K562 (cell line): ENCODE results near the gene UNC5B. TPM values are rescaled to one million over a fixed set of nuclear protein-coding genes. Genes with fewer than 3 reads are reported as not detected.

Experiments
- DMBX1 ChIP-seq: fragments of 250-450 bp; sonication (Bioruptor Pico); IDR thresholded peaks from 2 replicates; pipeline ENCODE4 v1.8.0; 2022; ENCODE audit warnings: inconsistent platforms, mild to moderate bottlenecking, moderate library complexity, borderline replicate concordance
- EHMT2 ChIP-seq: fragments of 450-650 bp; IDR thresholded peaks from 2 replicates; pipeline ENCODE4 v1.6.1; 2018; ENCODE audit warnings: antibody characterized with exemption
- ELF2 ChIP-seq: fragments of 250-450 bp; sonication (Bioruptor Pico); IDR thresholded peaks from 2 replicates; pipeline ENCODE4 v1.5.0; 2021; ENCODE audit warnings: mild to moderate bottlenecking
- FOXA3 ChIP-seq, 2 experiments: fragments of 450-650 bp in 1 of 2; sonication (generic) in 1 of 2; formaldehyde crosslinking; IDR thresholded peaks in 1 of 2; conservative IDR thresholded peaks in 1 of 2; 2 replicates each; pipeline versions ENCODE4 v1.4.0 to v1.8.0; 2020 to 2022; ENCODE audit warnings: mild to moderate bottlenecking in 2 of 2, missing genetic modification reagents in 1 of 2
- KHSRP ChIP-seq: fragments of 450-650 bp; IDR thresholded peaks from 2 replicates; pipeline ENCODE4 v1.6.1; 2017
- MEIS2 ChIP-seq: fragments of 450-650 bp; IDR thresholded peaks from 2 replicates; pipeline ENCODE4 v1.6.1; 2014; ENCODE audit warnings: mild to moderate bottlenecking; ENCODE audit not compliant: partially characterized antibody
- PYGO2 ChIP-seq: fragments of 450-650 bp; IDR thresholded peaks from 2 replicates; pipeline ENCODE4 v1.6.1; 2016; ENCODE audit warnings: mild to moderate bottlenecking, missing genetic modification characterization, moderate library complexity, missing compliant biosample characterization
- SAFB ChIP-seq: fragments of 200-400 bp; formaldehyde crosslinking; IDR thresholded peaks from 2 replicates; pipeline ENCODE4 v1.6.1; 2017; ENCODE audit warnings: low read depth, low read length, borderline replicate concordance
- SMARCA5 ChIP-seq: fragments of 450-650 bp; IDR thresholded peaks from 2 replicates; pipeline ENCODE4 v1.6.1; 2016
- STAT5A ChIP-seq: IDR thresholded peaks from 2 replicates; pipeline ENCODE4 v1.6.1; 2012; ENCODE audit warnings: low read length, inconsistent platforms, borderline replicate concordance
- ZBTB34 ChIP-seq: fragments of 250-450 bp; sonication (Bioruptor Pico); IDR thresholded peaks from 2 replicates; pipeline ENCODE4 v1.8.0; 2021; ENCODE audit warnings: mild to moderate bottlenecking, moderate library complexity
- ZC3H4 ChIP-seq: sonication (generic); formaldehyde crosslinking; IDR thresholded peaks from 2 replicates; pipeline ENCODE4 v1.9.0; 2021; ENCODE audit warnings: missing genetic modification reagents, borderline replicate concordance
- ZNF146 ChIP-seq: IDR thresholded peaks from one replicate; pipeline ENCODE4 v1.6.1; 2018; ENCODE audit warnings: missing compliant biosample characterization; ENCODE audit not compliant: unreplicated experiment
- ZNF263 ChIP-seq: sonication (generic); formaldehyde crosslinking; IDR thresholded peaks from 2 replicates; pipeline ENCODE4 v1.8.0; 2022; ENCODE audit warnings: mild to moderate bottlenecking, missing genetic modification reagents, borderline replicate concordance
- ZNF398 ChIP-seq: fragments of 250-450 bp; sonication (Bioruptor Pico); IDR thresholded peaks from 2 replicates; pipeline ENCODE4 v1.8.0; 2021; ENCODE audit warnings: moderate library complexity, mild to moderate bottlenecking, inconsistent platforms
- ZNF507 ChIP-seq: conservative IDR thresholded peaks from 2 replicates; pipeline ENCODE4 v1.6.1; 2017; ENCODE audit warnings: missing genetic modification characterization, missing compliant biosample characterization
- ZNF717 ChIP-seq: fragments of 250-450 bp; sonication (Bioruptor Pico); IDR thresholded peaks from 2 replicates; pipeline ENCODE4 v1.5.0; 2021
- polyA plus RNA-seq, 8 experiments: library from polyadenylated mRNA; depleted of rRNA in 4 of 8; stranded (reverse) in 5 of 8; unstranded in 3 of 8; fragments of >200 nt; fragmentation: Nextera tagmentation in 2 of 8; fragmentation: Illumina TruSeq in 1 of 8; extraction: Ambion mirVana in 2 of 8; extraction: Trizol in 1 of 8; gene quantifications; 2 replicates each; pipeline versions ENCODE4 v1.2.1 to v1.2.3, GENCODE V29; 2011 to 2014; ENCODE audit warnings: inconsistent platforms in 1 of 8, missing spikeins in 1 of 8
- total RNA-seq, 7 experiments: library from RNA; depleted of rRNA in 6 of 7; stranded (reverse); fragments of >200 nt in 6 of 7; fragmentation: Illumina TruSeq in 2 of 7; extraction: Trizol in 2 of 7; gene quantifications; 2 replicates each; pipeline versions ENCODE4 v1.2.1 to v1.2.3, GENCODE V29; 2011 to 2021; ENCODE audit warnings: low replicate concordance in 1 of 7
- TF ChIP-seq, protein P1 (sequence below): fragments of 450-650 bp; IDR thresholded peaks from 2 replicates; pipeline ENCODE4 v1.6.1; 2016; ENCODE audit warnings: antibody characterized with exemption

UNC5B gene
- total and polyA plus RNA-seq, 9 of the 15 experiments (the other 6 are each of a cell fraction or from before 2014, with no cell fraction given), result 0.10 to 8.4 (median 2.1) TPM

GRCh38 chr10:71265618-71266146, 53.3 kb downstream of the UNC5B start (continued):
- TF ChIP-seq ELF2 (no peak), STAT5A (no peak), ZNF507 (tag) (no peak), MEIS2 (no peak), ZNF263 (peak; percentile 37; the same call in 1 of the 2 replicates), DMBX1 (CRISPR knock-in tag) (peak; percentile 26), PYGO2 (peak; percentile 27; the same call in 1 of the 2 replicates), FOXA3 (CRISPR knock-in tag; conservative IDR thresholded peaks at IDR 0.05 in 1 of 2, IDR thresholded peaks at IDR 0.05 in 1 of 2) (no peak), SAFB (no peak), ZNF398 (CRISPR knock-in tag) (0 out of 2 replicates have a peak, but pooled peaks have one; percentile 11), KHSRP (no peak), ZNF717 (CRISPR knock-in tag) (0 out of 2 replicates have a peak, but pooled peaks have one; percentile 6), ZBTB34 (CRISPR knock-in tag) (no peak), ZNF146 (CRISPR knock-in tag) (no peak), SMARCA5 (0 out of 2 replicates have a peak, but pooled peaks have one; percentile 71), EHMT2 (no peak), ZC3H4 (no peak)
- TF ChIP-seq, protein P1, sequence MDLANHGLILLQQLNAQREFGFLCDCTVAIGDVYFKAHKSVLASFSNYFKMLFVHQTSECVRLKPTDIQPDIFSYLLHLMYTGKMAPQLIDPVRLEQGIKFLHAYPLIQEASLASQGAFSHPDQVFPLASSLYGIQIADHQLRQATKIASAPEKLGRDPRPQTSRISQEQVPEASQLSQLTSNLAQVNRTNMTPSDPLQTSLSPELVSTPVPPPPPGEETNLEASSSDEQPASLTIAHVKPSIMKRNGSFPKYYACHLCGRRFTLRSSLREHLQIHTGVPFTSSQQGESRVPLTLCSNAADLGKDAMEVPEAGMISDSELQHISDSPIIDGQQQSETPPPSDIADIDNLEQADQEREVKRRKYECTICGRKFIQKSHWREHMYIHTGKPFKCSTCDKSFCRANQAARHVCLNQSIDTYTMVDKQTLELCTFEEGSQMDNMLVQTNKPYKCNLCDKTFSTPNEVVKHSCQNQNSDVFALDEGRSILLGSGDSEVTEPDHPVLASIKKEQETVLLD, result no peak
